Smooth muscle cell (in vitro differentiated cells): ENCODE results near the gene RPL19. TPM values are rescaled to one million over a fixed set of nuclear protein-coding genes. Genes with fewer than 3 reads are reported as not detected.

Experiments used
- DNase-seq: peaks from one replicate; lab custom pipeline; 2025; ENCODE audit not compliant: unreplicated experiment; lab: John Stamatoyannopoulos, UW
- H2AFZ ChIP-seq: fragments of 200-600 bp; sonication (generic); 2 replicates; pipeline ENCODE4 v1.6.0; 2016; ENCODE audit warnings: antibody characterized with exemption, low read depth, mild to moderate bottlenecking
- H3F3A ChIP-seq: fragments of 200-600 bp; sonication (generic); 2 replicates; pipeline ENCODE4 v1.6.0; 2017; ENCODE audit warnings: antibody characterized with exemption, low read depth
- H3K27ac ChIP-seq: fragments of 200-600 bp; sonication (generic); 2 replicates; pipeline ENCODE4 v1.5.1; 2016; ENCODE audit warnings: low read depth, mild to moderate bottlenecking
- H3K27me3 ChIP-seq: fragments of 200-600 bp; sonication (generic); 2 replicates; pipeline ENCODE4 v1.6.1; 2016; ENCODE audit warnings: low read depth, mild to moderate bottlenecking
- H3K36me3 ChIP-seq: fragments of 200-600 bp; sonication (generic); 2 replicates; pipeline ENCODE4 v1.5.1; 2016; ENCODE audit warnings: low read depth
- H3K4me1 ChIP-seq: fragments of 200-600 bp; sonication (generic); 2 replicates; pipeline ENCODE4 v1.5.1; 2016; ENCODE audit warnings: low read depth
- H3K4me2 ChIP-seq: fragments of 200-600 bp; sonication (generic); 2 replicates; pipeline ENCODE4 v1.6.0; 2016; ENCODE audit warnings: mild to moderate bottlenecking
- H3K4me3 ChIP-seq: fragments of 200-600 bp; sonication (generic); 2 replicates; pipeline ENCODE4 v1.5.1; 2016; ENCODE audit warnings: mild to moderate bottlenecking
- H3K79me2 ChIP-seq: fragments of 200-600 bp; sonication (generic); 2 replicates; pipeline ENCODE4 v1.6.0; 2016; ENCODE audit warnings: low read depth, mild to moderate bottlenecking
- H3K9ac ChIP-seq: fragments of 200-600 bp; sonication (generic); 2 replicates; pipeline ENCODE4 v1.6.0; 2016; ENCODE audit warnings: low read depth
- H3K9me3 ChIP-seq: fragments of 200-600 bp; sonication (generic); replicated peaks from 2 replicates; pipeline ENCODE4 v1.5.1; 2016; ENCODE audit warnings: low read depth
- H4K20me1 ChIP-seq: fragments of 200-600 bp; sonication (generic); 2 replicates; pipeline ENCODE4 v1.6.0; 2016; ENCODE audit warnings: low read depth
- CTCF ChIP-seq: fragments of 200-600 bp; sonication (generic); IDR thresholded peaks from 2 replicates; pipeline ENCODE4 v1.5.1; 2017; ENCODE audit warnings: borderline replicate concordance, mild to moderate bottlenecking, antibody characterized with exemption; ENCODE audit not compliant: insufficient read depth, poor library complexity, severe bottlenecking
- WGBS: methylation state at CpG from one replicate; pipeline ENCODE4 v1.1.7; 2016; ENCODE audit warnings: low lambda C conversion rate; 5-methylcytosine and 5-hydroxymethylcytosine counted together
- polyA plus RNA-seq: library from polyadenylated mRNA; unstranded; fragments of >200 nt; fragmentation: Nextera tagmentation; extraction: Ambion mirVana; gene quantifications from 2 replicates; pipeline ENCODE4 v1.2.1, GENCODE V29; 2016
- total RNA-seq: library from RNA; depleted of rRNA; stranded (reverse); fragments of >200 nt; gene quantifications from 2 replicates; pipeline ENCODE4 v1.2.3, GENCODE V29; 2014

Gene RPL19
- total and polyA plus RNA-seq, 2 experiments from 2014 or later: 818 to 2,675 TPM

- Histone ChIP-seq H3K27me3 (peaks cover 8% of the 10 kb centered on the region), H3K27ac (no peak overlapping the region), H3K36me3 (no peaks in the 10 kb centered on the region), H2AFZ (no peak overlapping the region), H3K9ac (no peak overlapping the region), H3K4me3 (no peak overlapping the region), H4K20me1 (no peaks in the 10 kb centered on the region), H3K9me3 (no peaks in the 10 kb centered on the region), H3K79me2 (no peaks in the 10 kb centered on the region), H3K4me1 (no peaks in the 10 kb centered on the region), H3F3A (no peaks in the 10 kb centered on the region), H3K4me2 (no peak overlapping the region)
- no peak for TF ChIP-seq CTCF
- no peak for DNase-seq
- 88% methylated on average over 5 of the region's 5 CpGs for WGBS
Observed at GRCh38 chr17:39240631-39241030, 40.5 kb downstream of the RPL19 start.

- H4K20me1 ChIP-seq: no peaks in the 10 kb centered on the region
- H3K4me3 ChIP-seq: no peak overlapping the region
- H3K27me3 ChIP-seq: peaks cover 8% of the 10 kb centered on the region
- H2AFZ ChIP-seq: no peak overlapping the region
- 93% methylated on average over 8 of the region's 8 CpGs for WGBS
- no peak overlapping the region for H3K4me2 ChIP-seq
- no peaks in the 10 kb centered on the region for H3K79me2 ChIP-seq
- no peak for TF ChIP-seq CTCF
- no peaks in the 10 kb centered on the region for H3F3A ChIP-seq
- H3K4me1 ChIP-seq: no peaks in the 10 kb centered on the region
- no peaks in the 10 kb centered on the region for H3K36me3 ChIP-seq
- H3K27ac ChIP-seq: no peak overlapping the region
- no peak for DNase-seq
- no peak overlapping the region for H3K9ac ChIP-seq
- H3K9me3 ChIP-seq: no peaks in the 10 kb centered on the region
Observed at GRCh38 chr17:39243155-39243554, 43.1 kb downstream of the RPL19 start.

- H2AFZ ChIP-seq: no peak overlapping the region
Observed at GRCh38 chr17:39244016-39244599, 44.0 kb downstream of the RPL19 start.

More at GRCh38 chr17:39244016-39244599, 44.0 kb downstream of the RPL19 start:
- Histone ChIP-seq H3K9me3 (no peaks in the 10 kb centered on the region), H3K27me3 (peaks cover 8% of the 10 kb centered on the region), H3K36me3 (no peaks in the 10 kb centered on the region), H3K4me1 (no peaks in the 10 kb centered on the region), H3K9ac (no peak overlapping the region), H3K4me3 (no peak overlapping the region), H4K20me1 (no peaks in the 10 kb centered on the region), H3K27ac (no peak overlapping the region), H3K4me2 (no peak overlapping the region), H3F3A (no peaks in the 10 kb centered on the region), H3K79me2 (no peaks in the 10 kb centered on the region)
- no peak for TF ChIP-seq CTCF
- 75% methylated on average over 11 of the region's 11 CpGs for WGBS
- no peak for DNase-seq
